Left forelimb (tissue), 1 donor: ENCODE results near the gene ANKRD11.
"Not testable (repeated sequence)": the region's sequence is repeated elsewhere in the genome, so short reads cannot be mapped to it uniquely, and the experiment has no call there.

ENCODE experiments used
- DNase-seq: peaks from one replicate; pipeline ENCODE4 v3.0.0-alpha.2; 2018; ENCODE audit warnings: low spot score

The ANKRD11 gene

GRCh38 chr16:89428605-89429004 is 61.8 kb downstream of the ANKRD11 start:
- not testable (repeated sequence) for DNase-seq

- DNase-seq: no peak
Measured at GRCh38 chr16:89426736-89427530, 63.4 kb downstream of the ANKRD11 start.

- no peak for DNase-seq
Measured at GRCh38 chr16:89425523-89425922, 64.8 kb downstream of the ANKRD11 start.

- no peak for DNase-seq
Measured at GRCh38 chr16:89423681-89424260, 66.6 kb downstream of the ANKRD11 start.

- DNase-seq: no peak
Measured at GRCh38 chr16:89422905-89423630, 67.3 kb downstream of the ANKRD11 start.

GRCh38 chr16:89422527-89422904 is 67.8 kb downstream of the ANKRD11 start:
- DNase-seq: no peak

GRCh38 chr16:89421300-89421699 is 69.1 kb downstream of the ANKRD11 start:
- DNase-seq: not testable (repeated sequence)

GRCh38 chr16:89420204-89420603 is 70.2 kb downstream of the ANKRD11 start:
- DNase-seq: no peak

GRCh38 chr16:89418352-89418751 is 72.0 kb downstream of the ANKRD11 start:
- no peak for DNase-seq

- DNase-seq: no peak
Measured at GRCh38 chr16:89417352-89417751, 73.0 kb downstream of the ANKRD11 start.

- no peak for DNase-seq
Measured at GRCh38 chr16:89413811-89414585, 76.4 kb downstream of the ANKRD11 start.

- no peak for DNase-seq
Measured at GRCh38 chr16:89412811-89413210, 77.5 kb downstream of the ANKRD11 start.

GRCh38 chr16:89411335-89411850 is 79.0 kb downstream of the ANKRD11 start:
- no peak for DNase-seq

GRCh38 chr16:89410794-89411309 is 79.5 kb downstream of the ANKRD11 start:
- DNase-seq: no peak

GRCh38 chr16:89410322-89410721 is 80.0 kb downstream of the ANKRD11 start:
- DNase-seq: no peak

- no peak for DNase-seq
Measured at GRCh38 chr16:89409161-89409711, 81.1 kb downstream of the ANKRD11 start.

- DNase-seq: no peak
Measured at GRCh38 chr16:89408315-89408714, 82.0 kb downstream of the ANKRD11 start.

GRCh38 chr16:89407925-89408300 is 82.4 kb downstream of the ANKRD11 start:
- no peak for DNase-seq

GRCh38 chr16:89407282-89407924 is 83.0 kb downstream of the ANKRD11 start:
- no peak for DNase-seq

- DNase-seq: no peak
Measured at GRCh38 chr16:89406277-89406888, 84.0 kb downstream of the ANKRD11 start.

GRCh38 chr16:89404561-89404960 is 85.8 kb downstream of the ANKRD11 start:
- no peak for DNase-seq
